Activated CD4-positive, alpha-beta T cell treated with anti-CD3 and anti-CD28 coated beads, Interleukin-2, amount 50 U/mL, for 1 hour (primary cell): ENCODE measurements around the gene ZNF766.
"Not testable (repeated sequence)": the region's sequence is repeated elsewhere in the genome, so short reads cannot be mapped to it uniquely, and the experiment has no call there.

Experiments used
- DNase-seq: peaks from one replicate; pipeline ENCODE4 v3.0.0-alpha.2; 2020

The ZNF766 gene

GRCh38 chr19:52269338-52270261, at the start of gene ZNF766:
ZNF766 (plus strand) TSS chr19:52269587; CDS start chr19:52269614, 27 bp downstream.
- peak; percentile 97 for DNase-seq

GRCh38 chr19:52219611-52220010, 49.8 kb upstream of the ZNF766 start:
- no peak for DNase-seq

- DNase-seq: no peak
These were observed 48.4 kb upstream of the ZNF766 start for GRCh38 chr19:52221031-52221430.

- no peak for DNase-seq
These were observed 47.5 kb upstream of the ZNF766 start for GRCh38 chr19:52221831-52222375.

GRCh38 chr19:52224211-52224610, 45.2 kb upstream of the ZNF766 start:
- no peak for DNase-seq

- no peak for DNase-seq
These were observed 42.7 kb upstream of the ZNF766 start for GRCh38 chr19:52226652-52227051.

- DNase-seq: no peak
These were observed 42.0 kb upstream of the ZNF766 start for GRCh38 chr19:52227196-52227940.

- DNase-seq: no peak
These were observed 41.4 kb upstream of the ZNF766 start for GRCh38 chr19:52227980-52228379.

- no peak for DNase-seq
These were observed 39.9 kb upstream of the ZNF766 start for GRCh38 chr19:52229524-52229923.

GRCh38 chr19:52230685-52231084, 38.7 kb upstream of the ZNF766 start:
- no peak for DNase-seq

GRCh38 chr19:52231154-52231910, 38.1 kb upstream of the ZNF766 start:
- no peak for DNase-seq

GRCh38 chr19:52234406-52234805, 35.0 kb upstream of the ZNF766 start:
- DNase-seq: no peak

GRCh38 chr19:52237197-52237596, 32.2 kb upstream of the ZNF766 start:
- no peak for DNase-seq

- DNase-seq: peak; percentile 53
These were observed 31.5 kb upstream of the ZNF766 start for GRCh38 chr19:52237771-52238400.

- DNase-seq: no peak
These were observed 25.4 kb upstream of the ZNF766 start for GRCh38 chr19:52244021-52244420.

GRCh38 chr19:52248241-52248640, 21.1 kb upstream of the ZNF766 start:
- DNase-seq: peak; percentile 62

- no peak for DNase-seq
These were observed 11.0 kb upstream of the ZNF766 start for GRCh38 chr19:52258426-52258825.

GRCh38 chr19:52265556-52265955, 3.8 kb upstream of the ZNF766 start:
- DNase-seq: not testable (repeated sequence)

- DNase-seq: peak; percentile 4
These were observed 989 bp downstream of the ZNF766 start for GRCh38 chr19:52270266-52270885.

GRCh38 chr19:52273301-52273700, 3.9 kb downstream of the ZNF766 start:
- DNase-seq: no peak

GRCh38 chr19:52274191-52274590, 4.8 kb downstream of the ZNF766 start:
- DNase-seq: no peak

GRCh38 chr19:52275988-52276387, 6.6 kb downstream of the ZNF766 start:
- DNase-seq: no peak
